ENCODE data around the gene COMMD1.
"Not testable (repeated sequence)": the region's sequence is repeated elsewhere in the genome, so short reads cannot be mapped to it uniquely, and the experiment has no call there.

COMMD1 gene

GRCh38 chr2:61922714-61923113 is 17.2 kb downstream of the COMMD1 start:
- no peak for DNase-seq (ENCODE audit: extremely low read depth in 1 of 2, low read depth in 1 of 2)

GRCh38 chr2:61924895-61925663 is 19.6 kb downstream of the COMMD1 start:
- DNase-seq (ENCODE audit: extremely low read depth in 1 of 2, low read depth in 1 of 2): no peak

- DNase-seq (ENCODE audit: extremely low read depth in 1 of 2, low read depth in 1 of 2): no peak
Measured at GRCh38 chr2:61926531-61927477, 21.3 kb downstream of the COMMD1 start.

- no peak for DNase-seq (ENCODE audit: extremely low read depth in 1 of 2, low read depth in 1 of 2)
Measured at GRCh38 chr2:61928826-61929461, 23.5 kb downstream of the COMMD1 start.

- DNase-seq (ENCODE audit: extremely low read depth in 1 of 2, low read depth in 1 of 2): no peak
Measured at GRCh38 chr2:61937098-61937497, 31.6 kb downstream of the COMMD1 start.

- DNase-seq (ENCODE audit: extremely low read depth in 1 of 2, low read depth in 1 of 2): no peak
Measured at GRCh38 chr2:61937886-61938285, 32.4 kb downstream of the COMMD1 start.

GRCh38 chr2:61938511-61938910 is 33.0 kb downstream of the COMMD1 start:
- DNase-seq (ENCODE audit: extremely low read depth in 1 of 2, low read depth in 1 of 2): no peak

GRCh38 chr2:61943251-61943650 is 37.8 kb downstream of the COMMD1 start:
- DNase-seq (ENCODE audit: extremely low read depth in 1 of 2, low read depth in 1 of 2): no peak

GRCh38 chr2:61946666-61947065 is 41.2 kb downstream of the COMMD1 start:
- no peak for DNase-seq (ENCODE audit: extremely low read depth in 1 of 2, low read depth in 1 of 2)

GRCh38 chr2:61948661-61949457 is 43.4 kb downstream of the COMMD1 start:
- no peak for DNase-seq (ENCODE audit: extremely low read depth in 1 of 2, low read depth in 1 of 2)

- no peak for DNase-seq (ENCODE audit: extremely low read depth in 1 of 2, low read depth in 1 of 2)
Measured at GRCh38 chr2:61949458-61949713, 43.9 kb downstream of the COMMD1 start.

- DNase-seq (ENCODE audit: extremely low read depth in 1 of 2, low read depth in 1 of 2): no peak
Measured at GRCh38 chr2:61949714-61950560, 44.5 kb downstream of the COMMD1 start.

- no peak for DNase-seq (ENCODE audit: extremely low read depth in 1 of 2, low read depth in 1 of 2)
Measured at GRCh38 chr2:61950571-61951315, 45.3 kb downstream of the COMMD1 start.

GRCh38 chr2:61951881-61952280 is 46.4 kb downstream of the COMMD1 start:
- DNase-seq (ENCODE audit: extremely low read depth in 1 of 2, low read depth in 1 of 2): no peak

GRCh38 chr2:61952288-61952687 is 46.8 kb downstream of the COMMD1 start:
- no peak for DNase-seq (ENCODE audit: extremely low read depth in 1 of 2, low read depth in 1 of 2)

GRCh38 chr2:61954856-61955255 is 49.4 kb downstream of the COMMD1 start:
- DNase-seq (ENCODE audit: extremely low read depth in 1 of 2, low read depth in 1 of 2): not testable (repeated sequence)

- DNase-seq (ENCODE audit: extremely low read depth in 1 of 2, low read depth in 1 of 2): no peak
Measured at GRCh38 chr2:61959381-61960293, 54.2 kb downstream of the COMMD1 start.

- DNase-seq (ENCODE audit: extremely low read depth in 1 of 2, low read depth in 1 of 2): no peak
Measured at GRCh38 chr2:61961231-61961901, 55.9 kb downstream of the COMMD1 start.

Measured in stimulated activated CD8-positive, alpha-beta memory T cell treated with anti-CD3 and anti-CD28 coated beads, Interleukin-7, amount 100 ng/mL, for 48 hours (primary cell).